ENCODE results near the gene TRPV2. TPM values are rescaled to one million over a fixed set of nuclear protein-coding genes. Genes with fewer than 3 reads are reported as not detected.

Gene TRPV2
- total and polyA plus RNA-seq, 2 of the 4 experiments (the other 2 are of a cell fraction), result 30.8 to 32.8 TPM

DNA sequence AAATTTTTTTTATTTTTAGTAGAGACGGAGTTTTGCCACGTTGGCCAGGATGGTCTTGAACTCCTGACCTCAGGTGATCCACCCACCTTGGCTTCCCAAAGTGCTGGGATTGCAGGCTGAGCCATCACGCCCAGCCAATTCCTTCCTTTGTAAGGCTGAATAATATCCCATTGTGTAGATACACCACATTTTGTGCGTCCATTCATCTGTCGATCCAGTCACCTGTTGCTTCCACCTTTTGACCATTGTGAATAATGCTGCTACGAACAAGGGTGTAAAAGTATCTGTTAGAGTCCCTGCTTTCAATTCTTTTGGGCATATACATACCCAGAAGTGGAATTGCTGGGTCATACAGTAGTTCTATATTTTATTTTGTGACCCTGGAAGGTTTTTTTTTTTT, 15.3 kb downstream of the TRPV2 start:
- Histone ChIP-seq H2BK20ac (ENCODE audit: low read depth, low read length) (no peak overlapping the region), H3K27me3 (ENCODE audit: control insufficient read depth, insufficient read depth, low read length) (no peaks in the 10 kb centered on the region), H3K23ac (ENCODE audit: low read depth, low read length) (no peak overlapping the region), H3K79me1 (ENCODE audit: low read depth in 1 of 2, low read length in 2 of 2) (peaks cover 0 to 21% of the 10 kb centered on the region in 2 experiments; a peak in 2 of 4 replicates), H3K4ac (ENCODE audit: low read depth, low read length) (no peak overlapping the region), H2BK15ac (ENCODE audit: low read depth, low read length) (no peak overlapping the region), H2AK5ac (ENCODE audit: low read depth, low read length) (no peak overlapping the region), H4K20me1 (ENCODE audit: insufficient read depth, low read length) (no peaks in the 10 kb centered on the region; the same call in 1 of the 2 replicates), H4K5ac (ENCODE audit: low read depth, low read length) (no peak overlapping the region), H2AK9ac (replicated peaks; ENCODE audit: low read depth, low read length, poor library complexity) (no peak overlapping the region), H3K36me3 (ENCODE audit: control insufficient read depth, insufficient read depth, low read length) (peaks cover 10% of the 10 kb centered on the region; the same call in 1 of the 2 replicates), H2BK5ac (ENCODE audit: low read depth, low read length, poor library complexity, severe bottlenecking) (no peak overlapping the region), H3K4me1 (ENCODE audit: control insufficient read depth, insufficient read depth, low read length) (peaks cover 5% of the 10 kb centered on the region), H3K9ac (ENCODE audit: low read depth, low read length) (no peak overlapping the region), H2AFZ (replicated peaks; ENCODE audit: low read length, poor library complexity) (no peak overlapping the region), H4K91ac (ENCODE audit: insufficient read depth, low read depth, low read length) (no peak overlapping the region), H2BK120ac (ENCODE audit: low read depth, low read length) (no peak overlapping the region), H3K56ac (ENCODE audit: extremely low read depth, insufficient read depth, low read length) (no peak overlapping the region), H3K9me3 (ENCODE audit: control insufficient read depth, insufficient read depth, low read length) (no peaks in the 10 kb centered on the region), H3K9me1 (ENCODE audit: insufficient read depth, low read length) (peaks cover 6% of the 10 kb centered on the region; the same call in 1 of the 2 replicates), H3K27ac (ENCODE audit: insufficient read depth, low read length) (no peak overlapping the region), H3K4me2 (ENCODE audit: low read depth, low read length) (no peak overlapping the region), H4K8ac (ENCODE audit: low read depth in 2 of 2, low read length in 2 of 2) (no peak overlapping the region), H3K14ac (replicated peaks; ENCODE audit: low read depth, low read length) (no peak overlapping the region), H3K18ac (ENCODE audit: low read depth, low read length) (no peak overlapping the region), H3K4me3 (ENCODE audit: insufficient read depth, low read depth, low read length) (no peak overlapping the region)
- 89% methylated on average over 1 of the region's 6 CpGs; no CpG with 5 or more reads in 1 of the 2 experiments for WGBS, 2 experiments (ENCODE audit: extremely low coverage in 2 of 2, insufficient read length in 1 of 2)
- ChIA-PET CTCF (no interaction called here), POLR2A (ENCODE audit: unreplicated experiment) (no interaction called here)
- in situ Hi-C loops (cut with MboI; ENCODE audit: low sequenced_read_pairs) (no loop called here), dilution Hi-C loops (cut with HindIII; ENCODE audit: low sequenced_read_pairs, unreplicated experiment) (no loop called here), intact Hi-C loops (cut with micrococcal nuclease) (no loop called here)
- TF ChIP-seq CHD1 (IDR thresholded peaks at IDR 0.05; ENCODE audit: low read depth, low read length), result no peak
- TF ChIP-seq, protein P1, sequence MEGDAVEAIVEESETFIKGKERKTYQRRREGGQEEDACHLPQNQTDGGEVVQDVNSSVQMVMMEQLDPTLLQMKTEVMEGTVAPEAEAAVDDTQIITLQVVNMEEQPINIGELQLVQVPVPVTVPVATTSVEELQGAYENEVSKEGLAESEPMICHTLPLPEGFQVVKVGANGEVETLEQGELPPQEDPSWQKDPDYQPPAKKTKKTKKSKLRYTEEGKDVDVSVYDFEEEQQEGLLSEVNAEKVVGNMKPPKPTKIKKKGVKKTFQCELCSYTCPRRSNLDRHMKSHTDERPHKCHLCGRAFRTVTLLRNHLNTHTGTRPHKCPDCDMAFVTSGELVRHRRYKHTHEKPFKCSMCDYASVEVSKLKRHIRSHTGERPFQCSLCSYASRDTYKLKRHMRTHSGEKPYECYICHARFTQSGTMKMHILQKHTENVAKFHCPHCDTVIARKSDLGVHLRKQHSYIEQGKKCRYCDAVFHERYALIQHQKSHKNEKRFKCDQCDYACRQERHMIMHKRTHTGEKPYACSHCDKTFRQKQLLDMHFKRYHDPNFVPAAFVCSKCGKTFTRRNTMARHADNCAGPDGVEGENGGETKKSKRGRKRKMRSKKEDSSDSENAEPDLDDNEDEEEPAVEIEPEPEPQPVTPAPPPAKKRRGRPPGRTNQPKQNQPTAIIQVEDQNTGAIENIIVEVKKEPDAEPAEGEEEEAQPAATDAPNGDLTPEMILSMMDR (conservative IDR thresholded peaks at IDR 0.05; ENCODE audit: low read depth, low read length), result no peak
- TF ChIP-seq BHLHE40 (IDR thresholded peaks at IDR 0.05; ENCODE audit: low read depth, low read length), result no peak
- no peak for TF ChIP-seq CEBPB (IDR thresholded peaks at IDR 0.05; ENCODE audit: low read depth, low read length)
- TF ChIP-seq NFE2L2 (IDR thresholded peaks at IDR 0.05; ENCODE audit: low read depth, low read length), result no peak
- TF ChIP-seq MAZ (IDR thresholded peaks at IDR 0.05; ENCODE audit: borderline replicate concordance, low read depth, low read length), result no peak
- TF ChIP-seq MXI1 (IDR thresholded peaks at IDR 0.05; ENCODE audit: borderline replicate concordance, low read depth, low read length), result no peak
- TF ChIP-seq FOS (IDR thresholded peaks at IDR 0.05; ENCODE audit: low read depth, low read length), result no peak
- TF ChIP-seq RAD21 (IDR thresholded peaks at IDR 0.05; ENCODE audit: low read length), result no peak
- no peak for TF ChIP-seq ELK1 (IDR thresholded peaks at IDR 0.05; ENCODE audit: borderline replicate concordance, low read depth, low read length)
- ATAC-seq (ENCODE audit: low read depth) (no peak), DNase-seq (no peak)
- BruUV-seq (replicated peaks), result no TSS peak

Data from IMR-90 (cell line).